Measurements from ENCODE around the gene GOLGA8A. TPM values are rescaled to one million over a fixed set of nuclear protein-coding genes. Genes with fewer than 3 reads are reported as not detected.

Gene GOLGA8A
- total RNA-seq, 1 experiment from 2014 or later: 37.2 TPM

Other genes with a start within 250 kb of the GOLGA8A start
- 40.5 TPM for gene KATNBL1, start 227.7 kb downstream of the GOLGA8A start, total RNA-seq (2021; ENCODE audit: unreplicated experiment)
- 101 TPM for gene EMC4, start 212.8 kb downstream of the GOLGA8A start, total RNA-seq (2021; ENCODE audit: unreplicated experiment)
- gene SLC12A6, start 100.0 kb downstream of the GOLGA8A start, total RNA-seq (2021; ENCODE audit: unreplicated experiment): 15.1 TPM
- gene NOP10, start 94.7 kb downstream of the GOLGA8A start, total RNA-seq (2021; ENCODE audit: unreplicated experiment): 216 TPM
- gene NUTM1, start 94.5 kb downstream of the GOLGA8A start, total RNA-seq (2021; ENCODE audit: unreplicated experiment): 0.07 TPM
- 77.1 TPM for gene LPCAT4, start 70.6 kb downstream of the GOLGA8A start, total RNA-seq (2021; ENCODE audit: unreplicated experiment)
- 69.9 TPM for gene GOLGA8B, start 145.8 kb upstream of the GOLGA8A start, total RNA-seq (2021; ENCODE audit: unreplicated experiment)